SIG-M5 treated with dmso at 0.1 percent for 504 hours (cell line): ENCODE data around the gene ADK.
"Not testable (repeated sequence)": the region's sequence is repeated elsewhere in the genome, so short reads cannot be mapped to it uniquely, and the experiment has no call there.

Experiments used
- DNase-seq: peaks from one replicate; lab custom pipeline; 2025; ENCODE audit not compliant: unreplicated experiment; lab: John Stamatoyannopoulos, UW

Gene ADK

DNA sequence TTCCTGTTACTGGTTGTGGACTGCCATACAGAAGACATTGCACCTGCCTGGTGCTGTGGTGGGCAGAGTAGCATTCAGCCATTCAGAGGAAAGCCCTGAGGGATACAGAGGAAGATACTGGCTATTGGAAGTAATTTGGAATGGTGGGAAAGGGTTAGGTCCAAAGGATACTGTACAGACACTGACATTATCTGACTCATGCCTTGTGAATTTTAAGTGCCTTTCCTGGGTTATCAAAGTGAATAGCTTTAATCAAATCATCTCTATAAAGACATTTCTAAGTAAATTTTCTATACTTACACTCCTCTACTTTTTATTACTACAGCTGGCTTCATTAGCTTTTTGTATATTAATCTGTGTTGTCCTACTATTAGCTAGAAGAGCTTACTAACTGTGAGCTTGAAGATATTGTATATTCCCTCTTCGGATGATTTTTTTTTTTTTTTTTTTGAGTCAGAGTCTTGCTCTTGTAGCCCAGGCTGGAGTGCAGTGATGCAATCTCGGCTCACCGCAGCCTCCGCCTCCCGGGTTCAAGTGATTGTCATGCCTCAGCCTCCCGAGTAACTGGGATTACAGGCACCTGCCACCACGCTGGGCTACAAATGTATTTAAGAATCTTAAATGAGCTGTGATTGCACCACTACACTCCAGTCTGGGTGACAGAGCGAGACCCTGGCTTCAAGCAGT lies 186.5 kb downstream of the ADK start:
- DNase-seq: no peak

DNA sequence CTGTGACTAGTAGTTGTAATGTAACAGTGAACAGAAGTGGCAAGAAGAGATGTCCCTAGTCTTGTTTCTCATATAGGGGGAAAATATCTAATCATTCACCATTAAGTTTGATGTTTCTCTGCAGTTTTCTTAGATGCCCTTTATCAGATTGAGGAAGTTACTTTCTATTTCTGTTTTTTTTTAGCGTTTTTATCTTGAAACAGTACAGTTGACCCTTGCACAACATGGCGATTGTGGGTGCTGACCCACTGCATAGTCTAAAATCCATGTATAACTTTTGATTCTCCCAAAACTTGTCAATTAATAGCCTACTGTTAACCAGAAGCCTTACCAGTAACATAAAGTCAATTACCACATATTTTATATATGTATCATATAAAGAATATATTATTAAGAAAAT lies 192.0 kb downstream of the ADK start:
- DNase-seq: no peak

GRCh38 chr10:74343804-74344203 lies 192.8 kb downstream of the ADK start:
- DNase-seq: no peak

- no peak for DNase-seq
Measured at GRCh38 chr10:74344306-74344705, 193.3 kb downstream of the ADK start.

DNA sequence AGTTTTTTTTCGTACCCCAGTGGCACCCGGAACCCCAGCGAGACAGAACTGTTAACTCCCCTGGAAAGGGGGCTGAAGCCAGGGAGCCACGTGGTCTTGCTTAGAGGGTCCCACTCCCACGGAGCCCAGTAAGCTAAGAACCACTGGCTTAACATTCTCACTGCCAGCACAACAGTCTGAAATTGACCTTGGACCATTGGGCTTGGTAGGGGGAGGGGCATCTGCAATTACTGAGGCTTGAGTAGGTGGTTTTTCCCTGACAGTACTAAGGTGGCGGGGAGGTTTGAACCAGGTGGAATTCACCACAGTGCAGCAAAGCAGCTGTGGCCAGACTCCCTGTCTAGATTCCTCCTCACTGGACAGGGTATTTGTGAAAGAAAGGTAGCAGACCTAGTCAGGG lies 196.5 kb downstream of the ADK start:
- no peak for DNase-seq

GRCh38 chr10:74353021-74353420 lies 202.0 kb downstream of the ADK start:
- not testable (repeated sequence) for DNase-seq

DNA sequence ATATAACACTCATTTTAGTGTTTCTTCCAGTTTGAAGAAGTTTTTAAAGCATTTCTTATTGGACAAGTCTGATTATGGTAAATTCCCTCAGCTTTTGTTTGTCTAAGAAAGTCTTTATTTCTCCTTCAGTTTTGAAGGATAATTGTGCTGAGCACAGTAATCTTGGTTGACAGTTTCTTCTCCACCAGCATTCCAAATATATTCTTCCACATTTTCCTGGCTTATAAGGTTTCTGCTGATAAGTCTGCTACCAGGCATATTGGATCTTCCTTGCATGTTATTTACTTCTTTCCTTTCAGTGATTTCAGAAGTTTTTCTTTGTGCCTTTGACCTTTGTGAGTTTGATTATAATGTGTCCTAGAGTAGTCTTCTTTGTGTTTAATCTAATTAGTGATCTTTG lies 210.7 kb downstream of the ADK start:
- no peak for DNase-seq

DNA sequence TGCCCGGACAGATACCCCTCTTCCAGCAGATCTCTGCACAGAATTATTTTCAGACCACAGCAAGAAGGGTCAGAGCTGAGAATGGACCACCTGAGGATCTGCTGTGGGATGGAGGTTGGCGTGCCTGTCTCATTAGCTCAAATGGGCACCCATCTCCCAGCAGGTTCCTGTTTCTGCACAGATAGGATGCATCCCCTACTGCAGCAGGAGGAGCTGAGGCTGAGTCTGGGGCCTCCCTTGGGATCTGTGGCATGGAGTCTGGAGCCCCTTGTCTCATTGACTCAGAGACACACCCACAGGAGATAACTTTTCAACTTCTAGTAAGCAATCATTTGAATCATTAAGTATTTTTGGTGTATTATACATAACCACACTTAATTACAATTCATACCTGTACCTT lies 212.7 kb downstream of the ADK start:
- DNase-seq: no peak

DNA sequence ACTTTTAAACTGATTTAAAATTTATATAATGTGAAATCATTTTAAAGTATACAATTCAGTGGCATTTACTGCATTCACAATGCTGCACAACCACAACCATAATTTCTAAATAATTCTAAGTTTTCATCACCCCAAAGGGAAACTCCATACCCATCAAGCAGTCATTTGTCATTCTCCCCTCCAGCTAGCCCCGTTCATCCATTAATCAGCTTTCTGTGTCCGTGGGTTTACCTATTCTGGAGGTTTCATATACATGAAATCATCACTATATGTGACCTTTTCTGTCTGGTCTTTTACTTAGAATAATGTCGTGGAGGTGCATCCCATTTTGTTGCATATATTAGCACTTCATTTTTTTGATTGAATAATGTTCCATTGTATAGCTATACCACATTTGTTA lies 214.1 kb downstream of the ADK start:
- DNase-seq: no peak

- DNase-seq: no peak
Measured at GRCh38 chr10:74371696-74372095, 220.7 kb downstream of the ADK start.

DNA sequence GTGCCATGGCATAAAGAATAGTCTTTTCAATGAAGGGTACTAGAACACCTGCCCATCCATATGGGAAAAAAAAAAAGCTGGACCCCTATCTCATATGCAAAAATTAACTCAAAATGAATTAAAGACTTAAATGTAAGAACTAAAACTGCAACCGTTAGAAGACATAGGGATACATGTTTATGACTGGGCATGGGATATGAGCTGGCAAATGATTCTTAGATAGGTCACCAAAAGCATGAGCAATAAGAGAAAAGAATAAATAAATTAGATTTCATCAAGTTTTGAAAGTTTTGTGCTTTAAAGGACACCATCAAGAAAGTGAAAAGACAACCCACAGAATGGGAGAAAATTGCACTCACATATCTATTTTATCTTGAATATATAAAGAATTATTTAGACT lies 222.0 kb downstream of the ADK start:
- DNase-seq: no peak

DNA sequence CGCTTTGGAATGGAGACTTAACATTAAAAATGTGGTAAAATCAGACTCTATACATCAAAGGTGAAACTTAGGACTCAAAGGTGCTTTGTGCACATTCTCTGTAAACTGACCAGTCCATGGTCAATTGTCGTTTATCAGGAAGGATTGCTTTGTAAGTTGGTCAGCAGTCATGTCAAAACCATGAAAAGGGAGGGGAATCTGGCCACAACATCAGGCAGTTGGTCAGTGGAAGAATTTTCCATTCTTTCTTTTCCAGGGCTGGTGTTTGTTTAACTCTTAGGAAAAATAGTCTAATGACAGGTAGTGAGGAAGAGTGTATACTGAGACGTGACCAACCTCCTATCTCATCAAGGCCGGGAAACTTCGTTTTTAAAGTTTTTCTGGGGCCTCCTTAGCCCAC lies 226.5 kb downstream of the ADK start:
- DNase-seq: no peak

GRCh38 chr10:74379474-74379873 lies 228.5 kb downstream of the ADK start:
- DNase-seq: no peak

- DNase-seq: no peak
Measured at GRCh38 chr10:74380795-74381194, 229.8 kb downstream of the ADK start.

GRCh38 chr10:74381291-74381853 lies 230.4 kb downstream of the ADK start:
- no peak for DNase-seq

DNA sequence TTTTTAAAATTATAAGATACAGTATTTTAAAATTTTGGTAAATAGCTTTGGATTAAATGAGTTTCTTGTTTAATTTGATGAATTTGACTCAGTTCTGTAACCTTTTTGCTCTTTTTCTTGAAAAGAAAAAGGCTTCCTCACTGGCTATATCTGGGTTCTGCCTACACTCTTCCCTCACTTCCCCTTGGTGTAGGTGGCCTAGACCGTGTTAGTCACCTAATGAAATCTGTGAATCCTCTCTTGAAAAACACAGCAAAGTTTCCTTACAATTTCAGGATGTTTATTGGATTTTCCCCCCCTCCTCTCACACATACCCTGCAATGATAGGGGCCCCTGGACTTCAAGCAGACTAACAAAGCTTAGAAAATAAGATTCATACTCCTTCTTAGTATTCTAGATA lies 231.6 kb downstream of the ADK start:
- DNase-seq: no peak

DNA sequence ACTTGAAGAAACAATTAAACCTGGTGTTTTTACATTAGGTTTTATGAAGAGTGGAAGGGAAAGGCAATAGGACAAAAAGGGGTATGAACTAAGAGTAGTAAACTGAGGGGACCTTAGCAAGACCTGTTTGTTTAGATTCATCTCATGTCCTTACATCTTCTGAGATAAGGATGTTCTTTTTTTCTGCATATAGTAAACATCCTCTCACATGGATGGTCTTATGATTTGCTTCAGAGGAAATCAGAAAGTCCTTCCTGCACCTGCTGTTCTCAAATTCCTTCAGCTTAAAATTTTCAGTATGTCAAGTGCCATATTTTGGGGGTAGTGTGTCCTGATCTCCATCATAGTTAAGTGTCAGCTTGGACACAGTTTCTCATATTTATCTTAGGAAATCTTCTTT lies 232.6 kb downstream of the ADK start:
- DNase-seq: no peak

DNA sequence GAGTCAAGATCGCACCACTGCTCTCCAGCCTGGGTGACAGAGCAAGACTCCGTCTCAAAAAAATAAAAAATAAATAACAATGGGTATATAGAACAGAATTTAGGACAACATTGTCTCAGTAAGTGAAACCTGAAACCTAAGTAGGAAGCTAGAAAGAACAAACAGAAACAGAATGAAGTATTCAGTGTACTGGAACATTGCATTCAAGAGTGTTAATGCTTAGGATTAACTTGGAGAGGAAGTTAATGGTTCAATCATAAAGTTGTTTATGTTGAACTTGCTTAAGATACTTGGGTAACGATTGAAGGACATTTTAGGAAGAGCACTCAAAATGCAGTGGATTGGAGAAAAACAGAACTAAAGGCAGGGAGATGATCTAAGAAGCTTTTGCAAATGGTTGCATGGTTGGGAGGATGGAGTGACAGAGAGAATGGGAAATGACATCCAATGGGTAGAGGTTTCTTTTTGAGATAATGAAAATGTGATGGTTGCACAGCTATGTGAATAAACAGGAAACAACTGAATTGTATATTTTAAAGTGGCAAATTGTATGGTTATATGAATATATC lies 233.7 kb downstream of the ADK start:
- no peak for DNase-seq

DNA sequence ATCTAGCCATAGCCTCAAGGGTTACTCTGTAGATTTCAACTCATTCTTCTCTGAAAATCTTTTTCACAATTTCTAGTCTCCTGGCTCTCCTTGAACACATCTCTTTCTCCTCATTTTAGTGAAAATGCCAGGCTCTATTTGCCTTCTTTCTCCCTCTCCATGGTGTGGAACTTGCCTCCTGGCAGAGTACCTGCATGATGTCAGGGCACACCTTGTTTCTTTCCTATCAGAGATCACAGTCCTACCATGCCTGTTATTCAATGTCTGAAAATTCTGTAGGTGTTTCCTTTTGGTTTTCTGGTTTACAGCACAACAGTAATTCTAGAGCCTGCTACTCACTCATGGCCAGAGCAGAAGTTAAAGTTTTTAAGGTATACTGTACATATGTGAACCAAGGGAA lies 237.8 kb downstream of the ADK start:
- no peak for DNase-seq

- DNase-seq: no peak
Measured at GRCh38 chr10:74391786-74392185, 240.8 kb downstream of the ADK start.

GRCh38 chr10:74394416-74394969 lies 243.5 kb downstream of the ADK start:
- DNase-seq: peak; percentile 9

DNA sequence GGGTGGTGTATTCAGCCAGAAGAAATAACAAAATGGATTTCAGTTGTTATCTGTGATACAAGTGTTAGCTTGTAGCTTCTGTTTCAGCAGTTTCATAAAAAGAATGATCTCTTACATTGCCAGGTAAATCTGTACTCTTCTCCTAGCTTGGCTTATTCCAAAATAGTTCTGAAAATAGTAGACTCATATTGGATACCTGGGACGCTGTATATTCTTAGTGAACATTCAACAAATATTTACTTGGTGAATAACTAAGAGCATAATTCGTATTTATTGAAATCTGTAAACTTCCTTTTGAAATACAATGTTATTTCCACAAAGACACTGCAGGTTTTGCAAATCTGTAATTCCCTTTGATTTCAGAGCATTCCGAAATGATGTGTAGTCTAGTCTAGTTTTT lies 249.2 kb downstream of the ADK start:
- no peak for DNase-seq

- DNase-seq: peak; percentile 30
Measured at GRCh38 chr10:74406006-74406405, 255.0 kb downstream of the ADK start.
